Activated CD4-positive, alpha-beta T cell treated with anti-CD3 and anti-CD28 coated beads for 36 hours (primary cell): Measurements from ENCODE around the gene ESPNL. TPM values are rescaled to one million over a fixed set of nuclear protein-coding genes. Genes with fewer than 3 reads are reported as not detected.
A peak's percentile ranks its signal among the peaks of the same experiment; 100 is the strongest.

ENCODE experiments used
- ATAC-seq: fragments of 200-7000 bp; cut with Tn5 transposase; one replicate; pipeline ENCODE4 v1.10.0; 2021; ENCODE audit warnings: mild to moderate bottlenecking, moderate library complexity
- CTCF ChIA-PET: fragments of 350-600 bp; sonication (Branson Sonifier 250); formaldehyde crosslinking; loops from one replicate; lab custom pipeline; 2021; ENCODE audit warnings: antibody characterized with exemption; lab: Charles Lee
- POLR2A ChIA-PET: fragments of 350-600 bp; sonication (Branson Sonifier 250); formaldehyde crosslinking; loops from one replicate; lab custom pipeline; 2021; ENCODE audit warnings: antibody characterized with exemption, inconsistent platforms; lab: Charles Lee
- DNase-seq: peaks from one replicate; pipeline ENCODE4 v3.0.0-alpha.2; 2020
- H3K27ac Mint-ChIP-seq: one replicate; pipeline ENCODE4 v1.8.0; 2021; ENCODE audit warnings: mixed read lengths
- H3K27me3 Mint-ChIP-seq: one replicate; pipeline ENCODE4 v1.8.0; 2021; ENCODE audit warnings: mixed read lengths
- H3K36me3 Mint-ChIP-seq: one replicate; pipeline ENCODE4 v1.8.0; 2021; ENCODE audit warnings: low read depth, mixed read lengths
- H3K4me1 Mint-ChIP-seq: one replicate; pipeline ENCODE4 v1.8.0; 2021; ENCODE audit warnings: mixed read lengths
- H3K4me3 Mint-ChIP-seq: one replicate; pipeline ENCODE4 v1.8.0; 2021; ENCODE audit warnings: mild to moderate bottlenecking, moderate library complexity, mixed read lengths
- H3K9me3 Mint-ChIP-seq: one replicate; pipeline ENCODE4 v1.8.0; 2021; ENCODE audit warnings: low read depth, mixed read lengths
- intact Hi-C, 2 experiments: fragments of 100-400 bp; cut with DNase I in 1 of 2; cut with micrococcal nuclease in 1 of 2; formaldehyde crosslinking; loops; one replicate each; pipeline versions ENCODE4 v1.14.2 to v1.15.1; 2022 to 2024; cut with DNase I, micrococcal nuclease
- total RNA-seq, 2 experiments: library from RNA; stranded (reverse); gene quantifications; one replicate each; pipeline ENCODE4 v1.2.3, GENCODE V29; 2021

ESPNL gene
- total RNA-seq, 2 experiments from 2014 or later = 0.16 to 0.21 TPM

GRCh38 chr2:238092486-238093035 is 7.6 kb upstream of the ESPNL start:
- POLR2A ChIA-PET = no interaction called here
- H3K9me3 Mint-ChIP-seq = no peaks in the 10 kb centered on the region

DNA sequence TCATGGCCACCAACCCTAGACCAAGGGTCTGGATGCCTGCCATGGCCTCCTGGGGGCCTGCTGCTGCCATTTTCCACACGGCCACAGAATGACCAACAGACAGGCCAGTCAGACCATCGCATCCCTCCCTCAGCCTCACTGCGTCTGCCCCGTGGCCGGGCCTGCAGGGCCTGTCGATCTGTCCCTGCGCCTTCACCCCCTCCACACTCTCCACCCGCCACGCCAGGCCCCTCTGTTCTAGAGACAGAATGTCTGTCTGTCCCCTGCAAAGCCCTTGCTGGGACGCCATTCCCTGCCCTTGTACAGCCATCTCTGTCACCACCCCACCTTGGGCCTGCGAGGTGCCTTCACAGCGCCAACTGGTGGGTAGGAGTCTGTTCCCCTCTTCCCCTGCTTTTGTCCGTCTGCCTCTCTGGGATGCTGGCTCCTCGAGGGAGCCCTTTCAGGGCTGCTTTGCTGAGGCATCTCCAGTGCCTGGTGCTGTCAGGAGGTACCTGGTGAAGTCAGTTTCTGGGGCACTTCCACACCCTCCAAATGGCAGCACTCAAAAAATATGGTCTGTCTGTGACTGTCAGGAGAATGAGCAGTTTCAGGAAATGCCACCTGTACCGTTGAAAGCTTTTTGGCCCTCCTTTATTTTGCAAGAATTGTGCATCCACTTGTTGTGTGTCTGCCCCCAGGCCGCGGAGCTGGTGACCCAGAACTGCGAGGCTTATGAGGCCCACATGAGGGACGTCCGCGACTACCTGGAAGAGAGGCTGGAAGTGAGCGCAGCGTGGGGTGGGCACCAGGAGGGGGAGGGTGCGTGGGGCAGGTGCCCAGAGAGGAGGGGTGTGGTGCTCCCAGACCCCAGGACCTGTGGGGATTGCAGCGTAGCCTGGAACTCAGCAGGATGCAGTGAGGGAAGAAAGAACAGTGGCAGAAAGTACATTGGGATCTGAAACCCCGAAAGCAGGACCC is 6.7 kb upstream of the ESPNL start:
- DNase-seq (no peak), ATAC-seq (no peak)
- H3K36me3 Mint-ChIP-seq = peaks cover 26% of the 10 kb centered on the region
- intact Hi-C loops = no loop called here
- no peaks in the 10 kb centered on the region for H3K9me3 Mint-ChIP-seq
- POLR2A ChIA-PET = no interaction called here
- H3K4me3 Mint-ChIP-seq = no peak overlapping the region
- no peaks in the 10 kb centered on the region for H3K4me1 Mint-ChIP-seq
- CTCF ChIA-PET = no interaction called here
- no peak overlapping the region for H3K27ac Mint-ChIP-seq
- H3K27me3 Mint-ChIP-seq = no peaks in the 10 kb centered on the region

More at GRCh38 chr2:238092486-238093035, 7.6 kb upstream of the ESPNL start:
- Mint-ChIP-seq H3K4me1 (no peaks in the 10 kb centered on the region), H3K36me3 (peaks cover 26% of the 10 kb centered on the region), H3K27me3 (no peaks in the 10 kb centered on the region), H3K27ac (no peak overlapping the region), H3K4me3 (no peak overlapping the region)
- DNase-seq (no peak), ATAC-seq (no peak)
- CTCF ChIA-PET = no interaction called here
- intact Hi-C loops = no loop called here

- no peaks in the 10 kb centered on the region for H3K27me3 Mint-ChIP-seq
- H3K4me1 Mint-ChIP-seq = no peaks in the 10 kb centered on the region
- H3K4me3 Mint-ChIP-seq = no peak overlapping the region
- ChIA-PET CTCF (interaction anchor here (0.7 kb wide), 1 partner anchor 480 kb away, joined by 3 read pairs; no protein-coding TSS in a partner anchor), POLR2A (no interaction called here)
- DNase-seq = no peak
- ATAC-seq = no peak
- intact Hi-C loops = no loop called here
- H3K9me3 Mint-ChIP-seq = no peaks in the 10 kb centered on the region
- H3K27ac Mint-ChIP-seq = no peak overlapping the region
- H3K36me3 Mint-ChIP-seq = peaks cover 27% of the 10 kb centered on the region
Observed at GRCh38 chr2:238094438-238095022, 5.6 kb upstream of the ESPNL start.

DNA sequence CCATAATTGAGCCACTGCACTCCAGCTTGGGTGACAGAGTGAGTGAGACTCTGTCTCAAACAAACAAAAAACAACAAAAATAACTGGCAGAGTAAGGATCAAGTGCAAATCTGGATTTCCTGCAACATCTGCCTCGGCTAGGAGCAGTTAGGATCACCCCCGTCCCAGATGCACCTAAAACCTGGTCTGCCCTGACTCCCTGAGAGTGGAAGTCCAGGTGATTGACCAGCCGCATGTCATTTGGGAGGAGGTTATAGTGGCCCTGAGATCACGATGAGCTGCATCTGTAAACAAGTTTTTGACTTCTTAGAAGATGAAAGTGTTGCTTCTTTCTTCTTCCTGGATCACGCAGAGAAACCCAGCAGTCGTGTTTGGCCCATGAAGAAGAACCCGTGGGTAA is 5.0 kb upstream of the ESPNL start:
- Mint-ChIP-seq H3K27ac (no peak overlapping the region), H3K36me3 (peaks cover 22% of the 10 kb centered on the region), H3K9me3 (no peaks in the 10 kb centered on the region), H3K4me3 (no peak overlapping the region), H3K4me1 (no peaks in the 10 kb centered on the region), H3K27me3 (no peaks in the 10 kb centered on the region)
- ChIA-PET POLR2A (no interaction called here), CTCF (interaction anchor here (0.7 kb wide), 1 partner anchor 480 kb away, joined by 3 read pairs; no protein-coding TSS in a partner anchor)
- intact Hi-C loops = no loop called here
- DNase-seq = no peak
- ATAC-seq = no peak

DNA sequence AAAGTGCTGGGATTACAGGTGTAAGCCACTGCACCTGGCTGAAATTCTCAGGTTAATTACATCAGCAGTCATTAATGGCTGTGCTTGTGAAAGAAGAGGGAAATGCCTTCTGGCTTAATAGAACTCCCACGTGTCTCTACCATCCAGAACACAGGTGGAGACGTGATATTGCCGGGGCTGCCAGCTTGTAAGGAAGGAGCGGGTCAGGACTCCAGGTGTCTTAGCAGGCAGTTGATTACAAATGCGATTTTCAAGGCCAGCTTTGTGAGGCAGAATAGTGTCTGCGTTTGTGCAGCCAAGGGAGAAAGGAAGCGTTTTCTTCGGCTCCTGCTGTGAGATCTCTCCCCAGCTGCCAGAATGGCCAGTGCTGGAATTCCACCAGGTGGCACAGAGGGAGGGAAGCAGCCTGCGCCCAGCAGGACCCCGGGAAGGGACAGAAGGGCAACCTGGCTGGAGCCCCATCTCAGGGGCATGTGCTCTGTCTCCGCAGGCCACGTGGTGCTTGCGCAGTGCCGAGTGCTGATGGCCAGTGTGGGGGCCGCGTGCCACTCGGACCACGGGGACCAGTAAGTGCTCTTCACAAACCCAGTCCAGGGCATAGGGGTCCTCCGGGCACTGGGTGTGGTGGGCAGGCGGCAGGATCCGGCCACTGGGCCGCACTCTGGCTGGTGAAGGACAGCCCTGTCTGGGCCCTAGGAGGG is 3.7 kb upstream of the ESPNL start:
- CTCF ChIA-PET = no interaction called here

GRCh38 chr2:238097201-238097987 is 2.7 kb upstream of the ESPNL start:
- H3K27ac Mint-ChIP-seq = no peak overlapping the region
- no peaks in the 10 kb centered on the region for H3K27me3 Mint-ChIP-seq
- H3K36me3 Mint-ChIP-seq = peaks cover 21% of the 10 kb centered on the region
- H3K4me3 Mint-ChIP-seq = no peak overlapping the region
- ATAC-seq (no peak), DNase-seq (no peak)
- CTCF ChIA-PET = no interaction called here
- H3K9me3 Mint-ChIP-seq = no peaks in the 10 kb centered on the region
- H3K4me1 Mint-ChIP-seq = no peaks in the 10 kb centered on the region
- intact Hi-C loops = no loop called here
- POLR2A ChIA-PET = no interaction called here

More for the DNA sequence above, 3.7 kb upstream of the ESPNL start:
- no peaks in the 10 kb centered on the region for H3K4me1 Mint-ChIP-seq
- H3K4me3 Mint-ChIP-seq = no peak overlapping the region
- POLR2A ChIA-PET = no interaction called here
- H3K27ac Mint-ChIP-seq = no peak overlapping the region
- H3K36me3 Mint-ChIP-seq = peaks cover 21% of the 10 kb centered on the region
- H3K9me3 Mint-ChIP-seq = no peaks in the 10 kb centered on the region
- ATAC-seq = no peak
- intact Hi-C loops = no loop called here
- no peaks in the 10 kb centered on the region for H3K27me3 Mint-ChIP-seq
- DNase-seq = no peak

DNA sequence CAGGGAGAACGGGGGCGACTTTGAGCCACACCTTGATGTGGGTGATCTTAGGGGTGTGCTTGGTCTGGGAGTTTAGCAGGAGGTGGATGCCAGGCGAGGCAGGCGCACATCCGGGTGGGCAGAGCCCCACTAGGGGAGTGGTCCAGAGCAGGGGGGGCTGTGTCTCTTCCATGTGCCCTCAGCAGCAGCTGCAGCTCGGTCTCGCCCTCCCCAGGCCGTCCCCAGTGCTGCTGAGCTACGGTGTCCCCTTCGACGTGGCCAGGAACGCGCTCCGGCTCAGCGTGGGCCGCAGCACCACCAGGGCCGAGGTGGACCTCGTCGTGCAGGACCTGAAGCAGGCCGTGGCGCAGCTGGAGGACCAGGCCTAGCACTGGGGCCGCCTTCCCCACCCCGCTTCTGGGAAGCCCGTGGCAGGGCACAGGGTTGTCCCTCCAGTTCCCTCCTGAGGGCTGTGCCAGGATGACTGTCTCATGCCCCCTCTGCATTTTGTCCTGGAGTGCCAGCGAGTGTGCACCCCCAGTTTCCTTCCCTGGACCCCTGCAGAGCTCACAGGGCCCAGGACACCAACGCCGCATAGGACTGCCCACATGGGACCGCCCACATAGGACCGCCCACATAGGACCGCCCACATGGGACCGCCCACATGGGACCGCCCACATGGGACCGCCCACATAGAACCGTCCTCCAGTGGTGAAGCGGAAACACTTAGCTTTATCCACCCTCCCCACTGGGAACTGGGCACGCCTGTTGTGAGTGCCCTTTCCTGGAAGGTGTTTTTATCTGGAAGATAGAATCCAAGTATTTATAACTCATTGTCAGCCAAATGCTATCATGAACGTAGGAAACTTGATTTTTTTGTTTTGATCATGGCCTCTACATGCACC is 1.9 kb upstream of the ESPNL start:
- intact Hi-C loops = no loop called here
- H3K27ac Mint-ChIP-seq = no peak overlapping the region
- DNase-seq = no peak

GRCh38 chr2:238098901-238099713 is 1.0 kb upstream of the ESPNL start:
- ATAC-seq (no peak), DNase-seq (no peak)
- Mint-ChIP-seq H3K27ac (no peak overlapping the region), H3K4me3 (no peak overlapping the region), H3K9me3 (no peaks in the 10 kb centered on the region), H3K36me3 (peaks cover 15% of the 10 kb centered on the region), H3K4me1 (no peaks in the 10 kb centered on the region), H3K27me3 (no peaks in the 10 kb centered on the region)
- ChIA-PET CTCF (interaction anchor here (0.8 to 1.7 kb wide), 2 partner anchors 12 to 176 kb away, joined by 3 to 6 read pairs; no protein-coding TSS in a partner anchor), POLR2A (no interaction called here)
- intact Hi-C loops = no loop called here

More for the DNA sequence above, 1.9 kb upstream of the ESPNL start:
- Mint-ChIP-seq H3K36me3 (peaks cover 21% of the 10 kb centered on the region), H3K4me1 (no peaks in the 10 kb centered on the region), H3K27me3 (no peaks in the 10 kb centered on the region), H3K4me3 (no peak overlapping the region), H3K9me3 (no peaks in the 10 kb centered on the region)
- ATAC-seq = peak; percentile 24
- ChIA-PET CTCF (interaction anchor here (0.8 to 1.7 kb wide), 2 partner anchors 11 to 175 kb away, joined by 3 to 6 read pairs; no protein-coding TSS in a partner anchor), POLR2A (no interaction called here)

DNA sequence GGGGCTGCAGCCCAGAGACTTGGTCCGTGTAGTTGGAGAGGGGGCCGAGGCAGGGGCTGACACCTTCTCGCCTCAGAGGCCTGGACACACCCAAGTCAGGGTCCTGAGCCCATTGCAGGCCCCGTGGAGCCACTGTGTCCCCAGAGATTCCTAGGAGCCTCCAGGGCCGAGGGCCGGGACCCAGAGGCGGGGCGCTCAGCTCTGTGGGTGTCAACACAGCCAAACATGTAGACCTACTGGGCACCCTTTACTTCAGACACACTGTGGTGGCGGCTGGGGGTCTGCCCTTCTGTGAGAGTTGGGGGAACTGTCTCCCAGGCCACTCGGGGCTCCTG is 459 bp upstream of the ESPNL start:
- H3K4me3 Mint-ChIP-seq = no peak overlapping the region

More for the DNA sequence above, 459 bp upstream of the ESPNL start:
- ATAC-seq (no peak), DNase-seq (no peak)
- Mint-ChIP-seq H3K27ac (no peak overlapping the region), H3K4me1 (no peaks in the 10 kb centered on the region), H3K36me3 (peaks cover 13% of the 10 kb centered on the region), H3K27me3 (no peaks in the 10 kb centered on the region), H3K9me3 (no peaks in the 10 kb centered on the region)
- ChIA-PET POLR2A (no interaction called here), CTCF (interaction anchor here (1.7 kb wide), 1 partner anchor 12 kb away, joined by 6 read pairs; no protein-coding TSS in a partner anchor)
- intact Hi-C loops = no loop called here
